ENCODE measurements around the gene PRKAA1. TPM values are rescaled to one million over a fixed set of nuclear protein-coding genes. Genes with fewer than 3 reads are reported as not detected.

Gene PRKAA1
- total RNA-seq, 1 experiment from 2014 or later, result 58.1 TPM

- intact Hi-C loops (cut with micrococcal nuclease), result no loop called here
- Mint-ChIP-seq H3K27ac (ENCODE audit: low read depth, unreplicated experiment) (no peak overlapping the region), H3K36me3 (ENCODE audit: insufficient read depth, unreplicated experiment) (peaks cover 7% of the 10 kb centered on the region), H3K4me3 (ENCODE audit: unreplicated experiment) (no peak overlapping the region), H3K27me3 (ENCODE audit: insufficient read depth, unreplicated experiment) (no peaks in the 10 kb centered on the region), H3K9me3 (ENCODE audit: unreplicated experiment) (peaks cover 9% of the 10 kb centered on the region), H3K4me1 (ENCODE audit: insufficient read depth, unreplicated experiment) (peaks cover 24% of the 10 kb centered on the region)
- TF ChIP-seq, protein P1, sequence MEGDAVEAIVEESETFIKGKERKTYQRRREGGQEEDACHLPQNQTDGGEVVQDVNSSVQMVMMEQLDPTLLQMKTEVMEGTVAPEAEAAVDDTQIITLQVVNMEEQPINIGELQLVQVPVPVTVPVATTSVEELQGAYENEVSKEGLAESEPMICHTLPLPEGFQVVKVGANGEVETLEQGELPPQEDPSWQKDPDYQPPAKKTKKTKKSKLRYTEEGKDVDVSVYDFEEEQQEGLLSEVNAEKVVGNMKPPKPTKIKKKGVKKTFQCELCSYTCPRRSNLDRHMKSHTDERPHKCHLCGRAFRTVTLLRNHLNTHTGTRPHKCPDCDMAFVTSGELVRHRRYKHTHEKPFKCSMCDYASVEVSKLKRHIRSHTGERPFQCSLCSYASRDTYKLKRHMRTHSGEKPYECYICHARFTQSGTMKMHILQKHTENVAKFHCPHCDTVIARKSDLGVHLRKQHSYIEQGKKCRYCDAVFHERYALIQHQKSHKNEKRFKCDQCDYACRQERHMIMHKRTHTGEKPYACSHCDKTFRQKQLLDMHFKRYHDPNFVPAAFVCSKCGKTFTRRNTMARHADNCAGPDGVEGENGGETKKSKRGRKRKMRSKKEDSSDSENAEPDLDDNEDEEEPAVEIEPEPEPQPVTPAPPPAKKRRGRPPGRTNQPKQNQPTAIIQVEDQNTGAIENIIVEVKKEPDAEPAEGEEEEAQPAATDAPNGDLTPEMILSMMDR (IDR thresholded peaks at IDR 0.05; ENCODE audit: unreplicated experiment), result no peak
- DNase-seq (ENCODE audit: unreplicated experiment), result no peak
- CTCF ChIA-PET, result no interaction called here
- BruUV-seq (replicated peaks), result no TSS peak
- POLR2A ChIA-PET, result interaction anchor here (0.9 kb wide), 1 partner anchor 50 kb away, joined by 5 read pairs; the partner anchor contains the start of gene RPL37
Observed at GRCh38 chr5:40784916-40785315, 13.3 kb downstream of the PRKAA1 start.

GRCh38 chr5:40784027-40784653 is 14.0 kb downstream of the PRKAA1 start:
- TF ChIP-seq, protein P1 (IDR thresholded peaks at IDR 0.05; ENCODE audit: unreplicated experiment), result no peak
- Mint-ChIP-seq H3K4me1 (ENCODE audit: insufficient read depth, unreplicated experiment) (peaks cover 24% of the 10 kb centered on the region), H3K9me3 (ENCODE audit: unreplicated experiment) (peaks cover 9% of the 10 kb centered on the region), H3K27ac (ENCODE audit: low read depth, unreplicated experiment) (no peak overlapping the region), H3K4me3 (ENCODE audit: unreplicated experiment) (no peak overlapping the region), H3K36me3 (ENCODE audit: insufficient read depth, unreplicated experiment) (peaks cover 7% of the 10 kb centered on the region), H3K27me3 (ENCODE audit: insufficient read depth, unreplicated experiment) (no peaks in the 10 kb centered on the region)
- intact Hi-C loops (cut with micrococcal nuclease), result no loop called here
- CTCF ChIA-PET, result no interaction called here
- BruUV-seq (replicated peaks), result no TSS peak
- POLR2A ChIA-PET, result interaction anchor here (0.9 to 1.0 kb wide), 2 partner anchors 10 to 51 kb away, joined by 4 to 5 read pairs; partner anchors contain the start of gene RPL37
- no peak for DNase-seq (ENCODE audit: unreplicated experiment)

- Mint-ChIP-seq H3K4me1 (ENCODE audit: insufficient read depth, unreplicated experiment) (peaks cover 24% of the 10 kb centered on the region), H3K9me3 (ENCODE audit: unreplicated experiment) (no peaks in the 10 kb centered on the region), H3K4me3 (ENCODE audit: unreplicated experiment) (no peak overlapping the region), H3K36me3 (ENCODE audit: insufficient read depth, unreplicated experiment) (peaks cover 17% of the 10 kb centered on the region), H3K27me3 (ENCODE audit: insufficient read depth, unreplicated experiment) (no peaks in the 10 kb centered on the region), H3K27ac (ENCODE audit: low read depth, unreplicated experiment) (peak overlapping the region; percentile 23)
- TF ChIP-seq, protein P1 (IDR thresholded peaks at IDR 0.05; ENCODE audit: unreplicated experiment), result no peak
- peak; percentile 26 for DNase-seq (ENCODE audit: unreplicated experiment)
- BruUV-seq (replicated peaks), result no TSS peak
- ChIA-PET CTCF (interaction anchor here (0.8 kb wide), 1 partner anchor 26 kb away, joined by 3 read pairs; no protein-coding TSS in a partner anchor), POLR2A (interaction anchor here (0.6 to 1.5 kb wide), 8 partner anchors 10 to 1600 kb away, joined by 3 to 6 read pairs (median 4); partner anchors contain the start of genes PRKAA1 and RPL37)
- intact Hi-C loops (cut with micrococcal nuclease), result no loop called here
Observed at GRCh38 chr5:40781843-40782409, 16.2 kb downstream of the PRKAA1 start.

DNA sequence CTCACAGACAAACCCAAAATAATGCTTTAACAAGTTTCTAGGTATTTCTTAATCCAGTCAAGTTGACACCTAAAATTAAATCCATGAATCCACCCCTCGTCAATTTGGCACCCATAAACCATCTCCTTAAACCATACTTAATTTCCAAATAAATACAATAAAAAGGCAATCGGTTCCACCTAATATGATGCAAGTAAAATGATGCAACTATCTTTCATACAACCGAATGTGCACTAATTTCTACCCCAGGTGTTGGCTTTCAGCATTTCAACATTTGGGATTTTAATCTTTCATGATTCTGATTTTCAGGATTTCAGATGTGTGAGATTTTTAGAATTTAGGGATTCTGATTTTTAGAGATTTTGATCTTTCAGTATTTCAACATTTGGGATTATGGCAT is 17.3 kb downstream of the PRKAA1 start:
- BruUV-seq (replicated peaks), result no TSS peak
- Mint-ChIP-seq H3K36me3 (ENCODE audit: insufficient read depth, unreplicated experiment) (peaks cover 14% of the 10 kb centered on the region), H3K27ac (ENCODE audit: low read depth, unreplicated experiment) (peak overlapping the region; percentile 37)

More for the DNA sequence above, 17.3 kb downstream of the PRKAA1 start:
- DNase-seq (ENCODE audit: unreplicated experiment), result no peak
- CTCF ChIA-PET, result interaction anchor here (0.7 to 0.8 kb wide), 2 partner anchors 27 to 207 kb away, joined by 3 read pairs; no protein-coding TSS in a partner anchor
- Mint-ChIP-seq H3K27me3 (ENCODE audit: insufficient read depth, unreplicated experiment) (no peaks in the 10 kb centered on the region), H3K4me3 (ENCODE audit: unreplicated experiment) (no peak overlapping the region), H3K9me3 (ENCODE audit: unreplicated experiment) (no peaks in the 10 kb centered on the region), H3K4me1 (ENCODE audit: insufficient read depth, unreplicated experiment) (peaks cover 35% of the 10 kb centered on the region)
- TF ChIP-seq, protein P1 (IDR thresholded peaks at IDR 0.05; ENCODE audit: unreplicated experiment), result no peak
- intact Hi-C loops (cut with micrococcal nuclease), result no loop called here
- POLR2A ChIA-PET, result interaction anchor here (1.0 to 1.4 kb wide), 2 partner anchors 16 to 17 kb away, joined by 4 to 5 read pairs; partner anchors contain the start of gene PRKAA1

Measured in MCF 10A (cell line).